CD4-positive, alpha-beta T cell treated with Interleukin-12 subunit alpha and Interleukin-12 subunit beta, for 1 hour (primary cell): ENCODE data around the gene HDAC1.
"Not testable (repeated sequence)": the region's sequence is repeated elsewhere in the genome, so short reads cannot be mapped to it uniquely, and the experiment has no call there.

Source experiments
- DNase-seq: peaks from one replicate; pipeline ENCODE4 v3.0.0-alpha.2; 2020

The HDAC1 gene

DNA sequence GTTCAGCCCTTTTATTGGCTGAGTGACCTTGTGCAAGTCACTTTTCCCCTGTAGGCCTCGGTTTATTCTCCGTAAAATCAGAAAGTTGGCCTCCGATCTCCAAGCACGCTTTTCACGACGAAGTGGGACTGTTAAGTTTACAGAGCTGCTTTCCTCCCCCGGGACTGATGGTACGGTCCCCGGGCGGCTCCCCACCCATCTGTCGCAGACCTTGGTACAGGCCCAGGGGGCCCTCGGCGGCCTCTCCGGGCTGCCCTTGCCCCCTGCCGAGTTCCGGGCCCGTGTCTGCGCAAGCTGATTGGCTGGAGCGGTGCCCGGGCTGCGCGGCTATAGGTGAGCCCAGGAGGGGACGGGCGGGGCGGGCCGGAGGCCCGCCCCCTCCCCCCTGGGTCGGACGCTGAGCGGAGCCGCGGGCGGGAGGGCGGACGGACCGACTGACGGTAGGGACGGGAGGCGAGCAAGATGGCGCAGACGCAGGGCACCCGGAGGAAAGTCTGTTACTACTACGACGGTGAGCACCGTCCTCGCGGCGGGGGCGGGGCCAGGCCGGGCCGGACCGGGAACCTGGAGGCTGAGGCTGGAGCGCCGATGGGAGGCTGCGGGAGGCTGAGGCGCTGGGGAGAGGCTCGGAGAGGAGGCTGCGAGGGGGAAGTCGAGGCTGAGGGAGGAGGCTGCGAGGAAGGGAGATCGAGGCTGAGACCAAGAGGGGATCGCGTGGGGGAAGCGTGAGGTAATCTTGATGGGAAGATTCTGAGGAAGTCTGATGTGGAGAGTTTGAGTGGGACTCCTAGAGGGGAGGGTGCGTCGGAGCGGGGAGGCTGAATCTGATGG is at the start of gene HDAC1:
Gene HDAC1, plus strand, starts transcription at position 376 of the 831 bp plus-strand sequence. Its CDS starts 87 bp downstream, at position 463.
- DNase-seq = peak; percentile 99

DNA sequence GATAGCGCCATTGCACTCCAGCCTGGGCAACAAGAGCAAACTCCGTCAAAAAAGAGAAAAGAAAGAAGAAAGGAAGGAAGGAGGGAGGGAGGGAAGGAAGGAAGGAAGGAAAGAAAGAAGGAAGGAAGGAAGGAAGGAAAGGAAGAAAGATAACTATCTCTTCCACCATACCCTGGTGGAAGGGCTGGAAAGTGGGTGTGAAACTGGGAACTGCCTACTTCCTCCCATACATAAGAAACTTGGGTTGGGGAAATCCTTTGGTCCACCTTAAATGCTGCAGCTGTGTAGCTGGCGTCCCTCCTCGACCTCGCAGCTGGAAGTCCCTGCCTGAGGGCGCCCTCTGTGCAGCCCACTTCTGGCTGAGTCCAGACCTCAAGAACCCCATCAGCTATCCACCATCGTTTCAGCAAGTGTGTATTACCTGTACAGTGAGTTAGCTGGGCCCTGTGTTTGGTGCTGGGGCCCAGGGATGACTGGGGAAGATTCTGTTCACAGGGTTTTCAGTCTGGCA is 49.5 kb upstream of the HDAC1 start:
- no peak for DNase-seq

DNA sequence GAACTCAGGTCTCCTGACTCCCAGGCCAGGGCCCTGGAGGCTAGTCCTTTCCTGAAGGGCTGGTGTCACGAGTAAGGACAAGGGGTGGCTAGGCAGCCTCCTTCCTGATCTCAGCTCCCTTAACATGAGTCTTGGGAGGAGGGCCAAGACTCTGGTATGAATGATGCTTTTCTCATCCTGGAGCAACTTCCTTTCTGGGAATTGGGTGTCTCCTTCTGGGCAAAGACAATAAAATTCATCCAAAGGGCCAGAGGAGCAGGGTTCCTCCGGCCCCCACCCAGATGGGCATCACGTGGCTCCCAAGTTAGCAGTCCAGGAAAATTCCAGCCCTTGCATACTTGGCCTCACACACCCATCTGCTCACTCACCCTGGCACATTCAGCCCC is 45.0 kb upstream of the HDAC1 start, which contains the start of gene FAM167B:
Gene FAM167B, plus strand, starts transcription at position 335 of the 386 bp plus-strand sequence. CDS start 200 bp downstream, outside the sequence.
- DNase-seq = no peak

DNA sequence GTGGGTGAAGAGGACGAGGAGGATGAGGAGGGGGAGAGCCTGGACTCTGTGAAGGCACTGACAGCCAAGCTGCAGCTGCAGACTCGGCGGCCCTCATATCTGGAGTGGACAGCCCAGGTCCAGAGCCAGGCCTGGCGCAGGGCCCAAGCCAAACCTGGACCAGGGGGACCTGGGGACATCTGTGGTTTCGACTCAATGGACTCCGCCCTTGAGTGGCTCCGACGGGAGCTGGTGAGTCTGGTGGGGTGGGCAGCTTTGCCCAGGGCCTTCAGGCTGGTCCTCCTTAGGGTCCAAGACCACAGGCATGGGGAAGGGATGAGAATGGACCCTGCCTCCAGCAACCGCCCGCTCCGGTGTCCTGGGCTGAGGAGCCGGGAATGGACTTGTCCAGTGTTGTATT is 44.4 kb upstream of the HDAC1 start:
- DNase-seq = no peak

DNA sequence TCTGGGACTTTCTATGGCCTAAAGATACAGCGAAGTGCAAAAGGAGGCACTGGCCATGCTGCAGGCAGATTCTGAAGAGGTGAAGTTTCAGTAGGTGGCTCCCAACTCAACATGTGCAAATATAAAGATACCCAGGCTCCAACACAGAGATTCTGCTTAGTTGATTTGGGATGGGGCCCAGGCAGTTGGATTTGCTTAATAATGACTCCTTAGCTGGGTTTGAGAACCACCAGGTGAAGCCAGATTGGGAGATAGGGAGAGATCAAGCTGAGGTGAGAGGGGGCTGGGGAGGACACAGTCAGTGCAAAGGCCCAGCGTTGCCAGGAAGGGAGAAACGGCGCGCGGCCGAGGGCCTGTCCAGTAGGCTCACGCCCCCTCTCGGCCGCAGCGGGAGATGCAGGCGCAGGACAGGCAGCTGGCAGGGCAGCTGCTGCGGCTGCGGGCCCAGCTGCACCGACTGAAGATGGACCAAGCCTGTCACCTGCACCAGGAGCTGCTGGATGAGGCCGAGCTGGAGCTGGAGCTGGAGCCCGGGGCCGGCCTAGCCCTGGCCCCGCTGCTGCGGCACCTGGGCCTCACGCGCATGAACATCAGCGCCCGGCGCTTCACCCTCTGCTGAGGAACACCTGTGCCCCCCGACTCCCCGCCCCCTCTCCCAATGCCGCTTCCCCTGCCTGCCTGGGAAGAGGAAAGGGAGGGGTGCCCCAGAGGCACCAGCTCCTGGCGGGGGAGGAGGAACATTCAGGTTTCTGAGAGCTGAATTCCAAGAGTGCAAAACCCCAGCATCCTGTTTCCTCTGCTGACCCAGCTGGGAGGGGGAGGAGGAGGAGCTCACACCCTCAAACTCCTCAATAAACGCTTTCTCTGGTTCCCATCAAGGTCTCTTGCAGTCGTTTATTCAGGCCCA is 43.6 kb upstream of the HDAC1 start:
- peak; percentile 80 for DNase-seq

DNA sequence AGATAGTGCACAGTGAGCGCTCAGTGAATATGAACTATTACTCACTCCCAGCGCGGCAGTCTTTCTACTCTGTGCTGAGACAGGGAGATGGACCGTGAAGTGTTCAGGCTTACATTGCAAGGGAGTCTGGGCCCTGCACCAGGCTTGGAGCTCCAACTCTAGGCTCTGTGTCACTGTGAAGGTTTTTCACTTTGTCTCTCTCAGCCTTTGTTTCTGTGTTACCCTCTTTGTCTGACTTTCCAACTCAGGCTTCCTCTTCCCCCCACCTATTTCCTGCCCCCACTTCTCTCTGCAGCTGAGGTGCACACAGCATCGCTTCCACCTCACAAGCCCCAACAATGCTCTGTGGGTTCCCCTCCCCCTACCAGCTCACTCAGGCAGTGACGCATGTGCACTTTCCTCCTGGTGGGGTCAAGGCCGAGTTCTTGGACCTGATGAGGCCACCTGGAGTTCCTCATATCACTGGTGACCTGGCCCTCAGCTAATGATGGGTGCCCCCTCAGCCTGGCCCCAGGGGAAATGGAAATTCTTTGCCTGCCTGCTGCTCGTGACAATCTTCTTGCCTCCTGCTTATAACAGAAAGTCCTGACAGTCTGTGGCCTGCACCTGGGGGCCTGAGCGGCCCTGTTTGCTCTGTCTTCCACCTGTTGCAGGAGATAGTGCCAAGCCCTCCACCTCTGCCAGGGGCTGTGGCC is 41.9 kb upstream of the HDAC1 start:
- DNase-seq = peak; percentile 89

DNA sequence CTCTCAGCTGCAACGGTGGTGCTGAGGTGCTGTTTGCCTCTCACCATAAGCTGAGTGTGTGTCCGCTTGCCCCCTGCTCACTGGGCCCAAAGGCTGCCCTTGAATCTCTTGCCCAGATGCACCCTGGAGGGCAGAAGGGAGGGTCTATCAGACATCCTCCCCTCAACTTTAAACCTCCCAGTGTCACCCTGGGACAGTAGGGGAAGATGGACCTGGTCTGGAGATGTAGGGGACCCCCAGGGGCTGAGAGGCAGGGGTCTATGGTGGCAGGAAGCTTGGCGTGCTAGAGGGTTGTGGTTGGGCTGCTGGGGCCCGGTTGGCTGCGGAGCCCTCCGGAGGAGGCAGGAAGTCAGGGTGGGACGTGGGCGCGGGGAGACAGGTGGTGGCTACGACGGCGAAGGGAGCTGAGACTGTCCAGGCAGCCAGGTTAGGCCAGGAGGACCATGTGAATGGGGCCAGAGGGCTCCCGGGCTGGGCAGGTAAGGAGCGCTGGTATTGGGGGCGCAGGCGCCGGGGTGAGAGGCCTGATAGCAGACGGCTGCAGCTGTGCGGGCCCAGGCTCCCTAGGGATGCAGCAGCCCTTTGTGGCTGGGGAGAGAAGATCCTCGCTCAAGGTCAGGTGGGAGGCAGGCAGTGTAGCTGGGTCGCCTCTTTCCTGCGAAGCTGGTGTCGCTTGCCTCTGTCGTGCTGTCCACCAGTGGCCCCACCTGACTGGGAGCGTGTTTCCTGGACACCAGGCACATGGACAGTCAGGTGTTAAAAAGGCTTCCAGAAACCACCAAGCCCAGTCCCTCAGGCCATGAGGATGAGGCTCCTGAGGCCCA is 40.8 kb upstream of the HDAC1 start, which contains the start of gene LCK:
Gene LCK, plus strand, starts transcription at position 373 of the 824 bp plus-strand sequence. CDS start 23,065 bp downstream, outside the sequence.
- peak; percentile 65 for DNase-seq

DNA sequence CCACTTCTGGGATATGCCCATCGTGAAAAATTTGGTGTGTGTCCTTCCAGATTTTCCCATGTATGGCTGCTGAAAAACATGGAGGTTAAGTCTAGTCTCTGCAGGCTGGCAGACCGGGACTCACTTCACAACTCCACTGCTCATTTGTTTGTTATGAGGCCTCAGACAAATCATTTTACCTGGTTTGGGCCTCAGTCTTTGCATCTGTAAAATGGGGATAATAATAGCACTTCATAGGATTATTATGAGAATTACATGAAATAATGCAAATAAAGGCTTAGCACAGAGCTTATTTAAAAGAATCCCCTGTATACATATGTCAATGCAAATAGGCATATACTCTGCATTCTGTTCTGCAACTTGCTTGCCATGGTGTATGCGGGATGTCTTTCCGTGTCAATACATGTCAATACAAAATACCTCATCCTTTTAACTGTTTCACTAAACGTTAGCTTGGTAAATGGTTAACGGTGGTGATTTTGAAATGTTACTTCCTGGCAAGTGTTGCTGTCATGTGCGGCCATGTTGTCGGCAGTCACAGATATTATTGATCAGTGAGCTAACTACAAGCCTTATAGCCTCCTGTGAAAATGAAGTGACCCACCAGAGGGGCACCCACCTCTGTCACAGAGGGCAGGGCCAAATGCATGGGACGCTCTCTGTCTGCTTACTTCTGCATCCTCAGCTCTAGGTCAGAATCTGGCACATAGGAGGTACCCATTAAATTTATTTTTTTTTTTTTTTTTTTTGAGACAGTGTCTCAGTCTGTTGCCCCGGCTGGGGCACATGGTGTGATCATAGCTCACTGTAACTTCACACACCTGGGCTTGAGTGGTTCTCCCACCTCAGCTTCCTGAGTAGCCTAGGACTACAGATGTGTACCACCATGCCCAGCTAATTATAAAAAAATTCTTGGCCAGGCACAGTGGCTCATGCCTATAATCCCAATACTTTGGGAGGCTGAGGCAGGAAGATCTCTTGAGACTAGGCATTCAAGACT is 36.5 kb upstream of the HDAC1 start:
- peak; percentile 47 for DNase-seq

DNA sequence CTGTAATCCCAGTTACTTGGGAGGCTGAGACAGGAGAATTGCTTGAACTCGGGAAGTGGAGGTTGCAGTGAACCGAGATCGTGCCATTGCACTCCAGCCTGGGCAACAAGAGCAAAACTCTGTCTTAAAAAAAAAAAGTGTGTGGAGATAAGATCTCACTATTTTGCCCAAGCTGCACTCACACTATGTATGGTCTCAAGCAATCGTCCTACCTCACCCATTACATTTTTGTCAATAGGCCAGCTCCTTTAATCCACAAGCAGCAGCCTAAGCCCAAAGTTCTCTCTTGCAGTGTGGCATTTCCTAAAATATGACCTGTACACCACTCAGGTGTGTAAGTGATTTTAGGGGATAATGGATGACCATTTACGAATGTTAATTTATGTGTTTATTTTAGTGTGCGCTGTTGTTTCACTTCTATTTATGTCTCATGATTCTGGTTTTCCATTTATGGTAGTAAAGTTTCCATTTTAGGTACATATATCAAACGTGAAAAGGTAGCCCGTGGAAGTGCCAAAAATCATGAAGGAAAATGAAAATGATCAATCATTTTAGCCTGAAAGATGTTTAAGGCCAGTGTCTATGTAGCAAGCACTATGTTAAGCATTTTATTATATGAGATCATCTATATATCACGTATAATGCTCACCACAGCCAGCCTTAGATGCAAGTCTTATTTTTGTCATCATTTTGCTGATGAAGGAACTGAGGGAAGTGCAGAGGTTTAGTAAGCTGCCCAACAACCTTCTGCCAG is 35.2 kb upstream of the HDAC1 start:
- DNase-seq = peak; percentile 38

DNA sequence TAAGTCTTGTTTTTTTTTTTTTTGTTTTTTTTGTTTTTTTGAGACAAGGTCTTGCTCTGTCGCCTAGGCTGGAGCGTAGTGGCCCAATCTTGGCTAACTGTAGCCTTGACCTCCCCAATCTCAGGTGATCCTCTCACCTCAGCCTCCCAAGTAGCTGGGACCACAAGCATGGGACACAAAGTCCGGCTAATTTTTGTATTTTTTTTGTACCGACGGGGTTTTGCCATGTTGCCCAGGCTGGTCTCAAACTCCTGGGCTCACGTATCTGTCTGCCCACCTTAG is 34.7 kb upstream of the HDAC1 start:
- DNase-seq = no peak

DNA sequence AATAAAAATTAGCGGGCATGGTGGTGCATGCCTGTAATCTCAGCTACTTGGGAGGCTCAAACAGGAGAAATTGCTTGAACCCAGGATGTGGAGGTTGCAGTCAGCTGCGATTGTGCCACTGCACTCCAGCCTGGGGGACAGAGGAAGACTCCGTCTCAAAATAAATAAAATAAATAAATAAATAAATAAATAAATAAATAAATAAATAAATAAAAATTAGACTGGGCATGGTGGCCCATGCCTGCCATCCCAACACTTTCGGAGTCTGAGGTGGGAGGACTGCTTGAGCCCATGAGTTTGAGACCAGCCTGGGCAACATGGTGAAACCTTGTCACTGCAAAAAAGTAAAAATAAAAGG is 28.7 kb upstream of the HDAC1 start:
- DNase-seq = not testable (repeated sequence)

DNA sequence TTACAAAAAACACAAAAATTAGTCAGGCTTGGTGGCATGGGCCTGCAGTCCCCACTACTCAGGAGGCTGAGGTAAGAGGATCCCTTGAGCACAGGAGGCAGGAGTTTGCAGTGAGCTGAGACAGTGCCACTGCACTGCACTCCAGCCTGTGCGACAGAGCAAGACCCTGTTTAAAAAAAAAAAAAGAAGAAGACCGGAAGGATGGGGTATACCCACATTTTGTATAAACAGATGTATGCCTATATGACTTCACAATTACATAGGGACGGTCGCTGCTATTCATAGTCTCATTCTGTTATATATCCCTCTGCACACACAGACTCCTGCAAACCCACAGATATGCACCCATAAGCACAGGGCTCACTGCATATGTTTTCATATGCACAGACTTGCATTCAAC is 28.1 kb upstream of the HDAC1 start:
- DNase-seq = peak; percentile 25

DNA sequence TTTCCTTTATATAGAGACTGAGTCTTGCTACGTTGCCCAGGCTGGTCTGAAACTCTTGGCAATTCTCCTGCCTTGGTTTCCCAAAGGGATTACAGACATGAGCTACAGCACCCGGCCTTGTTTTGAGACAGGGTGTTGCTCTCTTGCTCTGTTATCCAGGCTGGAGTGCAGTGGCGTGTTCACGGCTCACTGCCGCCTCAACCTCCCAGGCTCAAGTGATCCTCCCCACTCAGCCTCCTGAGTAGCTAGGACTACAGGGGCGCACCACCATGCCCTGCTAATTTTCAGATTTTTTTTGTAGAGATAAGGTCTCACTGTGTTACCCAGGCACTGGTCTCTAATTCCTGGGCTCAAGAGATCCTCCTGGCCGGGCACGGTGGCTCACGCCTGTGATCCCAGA is 26.0 kb upstream of the HDAC1 start:
- no peak for DNase-seq

DNA sequence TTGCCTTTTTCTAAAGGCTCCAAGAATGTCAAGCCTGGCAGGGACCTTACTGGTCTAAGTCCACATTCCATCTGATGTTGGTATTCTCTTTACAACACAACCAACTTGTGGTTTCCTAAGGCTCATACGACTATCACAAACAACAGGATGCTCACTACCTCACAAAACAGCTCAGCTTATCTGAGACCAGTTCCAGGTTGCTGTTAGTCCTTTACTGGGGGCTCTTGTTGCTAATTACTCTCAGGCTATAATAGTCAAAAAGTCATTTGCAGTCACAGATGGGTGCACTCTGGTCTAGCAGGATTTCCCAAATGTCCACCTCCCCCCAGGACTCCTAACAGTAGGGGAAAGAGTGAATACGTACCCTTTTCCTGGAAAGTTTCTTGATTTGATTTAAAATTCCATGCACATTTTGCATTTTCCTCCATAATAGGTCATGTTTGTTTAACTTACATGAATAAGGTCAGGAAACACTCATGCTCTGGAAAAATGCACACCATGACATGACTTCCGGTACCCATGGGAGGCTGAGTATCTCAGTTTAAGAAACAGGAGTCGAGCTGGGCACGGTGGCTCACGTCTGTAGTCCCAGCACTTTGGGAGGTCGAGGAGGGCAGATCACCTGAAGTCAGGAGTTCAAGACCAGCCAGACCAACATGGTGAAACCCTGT is 24.8 kb upstream of the HDAC1 start:
- DNase-seq = peak; percentile 47

DNA sequence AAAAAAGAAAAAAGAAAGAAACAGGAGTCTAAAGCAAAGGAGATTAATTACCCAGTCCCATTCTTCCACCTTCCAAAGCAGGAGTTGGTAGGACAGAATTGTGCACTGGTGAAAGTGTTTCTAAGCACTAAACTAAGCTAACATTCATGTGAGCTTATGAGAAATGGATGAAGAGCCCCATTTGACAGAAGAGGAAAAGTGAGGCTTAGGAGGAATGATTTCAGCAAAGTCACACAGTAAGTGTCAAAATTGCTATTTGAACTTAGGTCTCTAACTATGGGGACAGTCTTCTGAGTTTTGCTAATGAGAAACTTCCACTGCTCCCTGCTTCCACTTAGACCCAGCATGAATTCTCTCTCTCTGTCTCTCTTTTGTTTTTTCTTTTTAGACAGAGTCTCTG is 22.1 kb upstream of the HDAC1 start:
- DNase-seq = no peak

DNA sequence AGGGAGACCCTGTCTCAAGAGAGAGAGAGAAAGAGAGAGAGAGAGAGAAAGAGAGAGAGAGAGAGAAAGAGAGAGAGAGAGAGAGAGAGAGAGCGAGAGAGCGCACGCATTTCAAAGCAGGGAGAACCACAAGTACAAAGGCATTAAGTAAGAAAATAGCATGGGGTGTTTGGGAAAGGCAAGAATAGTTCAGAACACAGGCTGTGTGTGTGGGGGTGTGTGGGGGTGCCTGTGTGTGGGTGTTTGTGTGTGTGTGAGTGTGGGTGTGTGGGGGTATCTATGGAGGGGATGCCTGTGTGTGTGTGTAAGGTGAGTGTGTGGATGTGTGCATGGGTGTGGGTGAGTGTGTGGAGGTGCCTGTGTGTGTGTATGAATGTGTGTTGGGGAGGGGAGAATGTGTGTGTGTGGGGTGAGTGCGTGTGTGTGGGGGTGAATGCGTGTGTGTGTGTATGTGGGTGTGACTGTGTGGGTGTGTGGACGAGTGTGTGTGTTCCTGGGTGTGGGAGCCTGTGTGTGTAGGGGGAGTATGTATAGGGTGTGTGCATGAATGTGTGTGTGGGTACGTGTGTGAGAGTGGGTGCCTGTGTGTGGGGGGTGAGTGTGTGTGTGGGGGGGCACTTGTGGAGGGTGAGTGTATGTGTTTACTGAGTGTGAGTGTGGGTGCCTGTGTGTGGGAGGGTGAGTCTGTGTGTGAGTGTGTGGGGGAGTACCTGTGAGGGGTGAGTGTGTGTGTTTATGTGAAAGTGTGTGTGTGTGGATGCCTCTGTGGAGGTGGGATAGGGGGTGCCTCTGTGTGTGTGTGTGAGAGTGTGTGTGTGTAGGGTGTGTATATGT is 19.1 kb upstream of the HDAC1 start:
- DNase-seq = peak; percentile 53

DNA sequence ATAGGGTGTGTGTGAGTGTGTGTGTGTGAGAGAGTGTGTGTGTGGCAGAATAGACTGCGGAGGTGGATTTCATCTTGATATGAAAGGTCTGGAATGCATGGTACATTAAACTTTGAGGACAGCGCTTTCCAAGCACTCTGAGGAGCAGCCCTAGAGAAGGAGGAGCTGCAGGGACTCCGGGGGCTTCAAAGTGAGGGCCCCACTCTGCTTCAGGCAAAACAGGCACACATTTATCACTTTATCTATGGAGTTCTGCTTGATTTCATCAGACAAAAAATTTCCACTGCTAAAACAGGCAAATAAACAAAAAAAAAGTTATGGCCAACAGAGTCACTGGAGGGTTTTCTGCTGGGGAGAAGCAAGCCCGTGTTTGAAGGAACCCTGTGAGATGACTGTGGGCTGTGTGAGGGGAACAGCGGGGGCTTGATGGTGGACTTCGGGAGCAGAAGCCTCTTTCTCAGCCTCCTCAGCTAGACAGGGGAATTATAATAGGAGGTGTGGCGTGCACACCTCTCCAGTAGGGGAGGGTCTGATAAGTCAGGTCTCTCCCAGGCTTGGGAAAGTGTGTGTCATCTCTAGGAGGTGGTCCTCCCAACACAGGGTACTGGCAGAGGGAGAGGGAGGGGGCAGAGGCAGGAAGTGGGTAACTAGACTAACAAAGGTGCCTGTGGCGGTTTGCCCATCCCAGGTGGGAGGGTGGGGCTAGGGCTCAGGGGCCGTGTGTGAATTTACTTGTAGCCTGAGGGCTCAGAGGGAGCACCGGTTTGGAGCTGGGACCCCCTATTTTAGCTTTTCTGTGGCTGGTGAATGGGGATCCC is 18.3 kb upstream of the HDAC1 start:
- DNase-seq = peak; percentile 83
